ENCODE data around the gene RIPOR3.

Gene RIPOR3

GRCh38 chr20:50690650-50691572 lies at the start of gene RIPOR3:
TSS of gene RIPOR3 (minus strand) at chr20:50691542. CDS start at chr20:50691128, 414 bp downstream.
- H3K27ac ChIP-seq (ENCODE audit: poor library complexity, severe bottlenecking) = no peak within 1 kb of the TSS
- no peak for TF ChIP-seq CTCF (IDR thresholded peaks at IDR 0.05; ENCODE audit: poor library complexity, severe bottlenecking)
- no peaks in the 10 kb centered on the region for H3K36me3 ChIP-seq (ENCODE audit: low read depth)
- H3K4me3 ChIP-seq (ENCODE audit: severe bottlenecking) = no peak within 1 kb of the TSS
- H3K4me1 ChIP-seq (ENCODE audit: insufficient read depth, poor library complexity, severe bottlenecking) = no peaks in the 10 kb centered on the region
- H3K9me3 ChIP-seq (ENCODE audit: severe bottlenecking) = no peaks in the 10 kb centered on the region
- ATAC-seq (ENCODE audit: low read depth) = no peak; the same call in 2 of the 3 replicates
- H3K27me3 ChIP-seq (ENCODE audit: insufficient read depth, poor library complexity, severe bottlenecking) = no peaks in the 10 kb centered on the region
- DNase-seq (ENCODE audit: low spot score) = peak; percentile 85

GRCh38 chr20:50737352-50737751 lies 46.0 kb upstream of the RIPOR3 start:
- ATAC-seq (ENCODE audit: low read depth) (no peak), DNase-seq (ENCODE audit: low spot score) (no peak)
- Histone ChIP-seq H3K36me3 (ENCODE audit: low read depth) (peaks cover 82% of the 10 kb centered on the region), H3K4me1 (ENCODE audit: insufficient read depth, poor library complexity, severe bottlenecking) (peaks cover 56% of the 10 kb centered on the region), H3K9me3 (ENCODE audit: severe bottlenecking) (no peaks in the 10 kb centered on the region), H3K4me3 (ENCODE audit: severe bottlenecking) (no peak overlapping the region), H3K27ac (ENCODE audit: poor library complexity, severe bottlenecking) (no peak overlapping the region), H3K27me3 (ENCODE audit: insufficient read depth, poor library complexity, severe bottlenecking) (no peaks in the 10 kb centered on the region)
- no peak for TF ChIP-seq CTCF (IDR thresholded peaks at IDR 0.05; ENCODE audit: poor library complexity, severe bottlenecking)

- H3K27ac ChIP-seq (ENCODE audit: poor library complexity, severe bottlenecking) = peak overlapping the region; percentile 94
These were observed 44.5 kb upstream of the RIPOR3 start for GRCh38 chr20:50735813-50736212.

GRCh38 chr20:50734730-50735679 lies 43.7 kb upstream of the RIPOR3 start:
- H3K4me1 ChIP-seq (ENCODE audit: insufficient read depth, poor library complexity, severe bottlenecking) = peaks cover 39% of the 10 kb centered on the region
- H3K4me3 ChIP-seq (ENCODE audit: severe bottlenecking) = no peak overlapping the region
- DNase-seq (ENCODE audit: low spot score) (no peak), ATAC-seq (ENCODE audit: low read depth) (no peak)
- no peak for TF ChIP-seq CTCF (IDR thresholded peaks at IDR 0.05; ENCODE audit: poor library complexity, severe bottlenecking)
- peak overlapping the region; percentile 94 for H3K27ac ChIP-seq (ENCODE audit: poor library complexity, severe bottlenecking)
- no peaks in the 10 kb centered on the region for H3K27me3 ChIP-seq (ENCODE audit: insufficient read depth, poor library complexity, severe bottlenecking)
- no peaks in the 10 kb centered on the region for H3K9me3 ChIP-seq (ENCODE audit: severe bottlenecking)
- peaks cover 64% of the 10 kb centered on the region for H3K36me3 ChIP-seq (ENCODE audit: low read depth)

More at GRCh38 chr20:50735813-50736212, 44.5 kb upstream of the RIPOR3 start:
- DNase-seq (ENCODE audit: low spot score) (no peak), ATAC-seq (ENCODE audit: low read depth) (0 out of 3 replicates have a peak, but pooled peaks have one; percentile 2)
- H3K36me3 ChIP-seq (ENCODE audit: low read depth) = peaks cover 69% of the 10 kb centered on the region
- H3K4me1 ChIP-seq (ENCODE audit: insufficient read depth, poor library complexity, severe bottlenecking) = peaks cover 41% of the 10 kb centered on the region
- H3K9me3 ChIP-seq (ENCODE audit: severe bottlenecking) = no peaks in the 10 kb centered on the region
- H3K4me3 ChIP-seq (ENCODE audit: severe bottlenecking) = no peak overlapping the region
- no peak for TF ChIP-seq CTCF (IDR thresholded peaks at IDR 0.05; ENCODE audit: poor library complexity, severe bottlenecking)
- no peaks in the 10 kb centered on the region for H3K27me3 ChIP-seq (ENCODE audit: insufficient read depth, poor library complexity, severe bottlenecking)
